Activated gamma-delta T cell treated with anti-CD3 and anti-CD28 coated beads, Interleukin-2, amount 50 U/mL, for 16 hours (primary cell): Measurements from ENCODE around the gene ZNF629.

Experiments used
- DNase-seq: peaks from one replicate; pipeline ENCODE4 v3.0.0-alpha.2; 2020; ENCODE audit warnings: low read depth

Gene ZNF629

GRCh38 chr16:30786115-30786935, 680 bp downstream of the ZNF629 start:
- DNase-seq, result no peak

DNA sequence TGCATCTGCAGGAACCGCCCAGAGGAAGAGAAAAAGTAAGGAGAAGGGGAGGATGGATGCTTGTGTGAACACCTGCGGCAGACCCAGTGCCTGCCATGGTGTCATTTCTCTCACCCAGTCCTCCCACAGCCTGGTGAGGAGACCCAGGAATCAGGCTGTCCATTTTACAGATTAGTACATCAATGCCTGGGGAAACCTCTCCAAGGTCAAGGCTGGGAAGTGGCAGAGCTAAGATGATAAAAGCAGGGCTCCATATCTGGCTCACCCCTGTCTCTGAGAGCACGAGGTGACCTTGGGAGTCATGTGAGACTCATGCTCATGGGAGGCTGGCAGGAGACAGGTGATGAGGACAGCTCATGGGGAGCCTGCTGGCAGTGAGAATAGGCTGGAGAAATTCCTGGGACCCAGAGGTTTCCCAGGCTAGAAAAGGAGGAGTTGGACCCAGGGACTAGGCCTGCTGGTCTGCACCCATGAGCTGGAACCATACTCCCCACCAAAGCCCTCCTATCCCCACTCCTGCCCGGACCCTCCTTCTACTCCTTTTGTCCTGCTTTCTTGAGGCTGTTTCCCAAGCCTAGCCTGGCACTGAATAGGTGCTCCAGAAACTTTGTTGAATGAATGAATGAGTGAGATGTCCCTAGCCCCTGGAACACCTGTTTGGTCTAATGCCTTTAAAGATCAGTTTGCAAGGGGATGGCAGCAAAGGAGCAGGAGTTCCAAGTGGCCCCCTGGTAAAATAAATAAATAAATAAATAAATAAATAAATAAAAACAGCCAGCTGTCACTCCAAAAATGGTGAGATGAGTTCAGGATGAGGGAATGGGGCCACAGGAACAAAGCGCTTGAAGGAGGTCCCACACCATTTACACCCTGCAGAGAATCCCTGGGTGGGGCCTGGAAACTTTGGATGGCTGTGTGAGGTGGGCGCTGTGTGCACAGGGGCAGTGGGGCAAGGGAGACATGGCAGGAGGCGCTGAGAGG, 1.6 kb downstream of the ZNF629 start:
- DNase-seq, result no peak

- no peak for DNase-seq
Measured at GRCh38 chr16:30784215-30784614, 2.8 kb downstream of the ZNF629 start.

DNA sequence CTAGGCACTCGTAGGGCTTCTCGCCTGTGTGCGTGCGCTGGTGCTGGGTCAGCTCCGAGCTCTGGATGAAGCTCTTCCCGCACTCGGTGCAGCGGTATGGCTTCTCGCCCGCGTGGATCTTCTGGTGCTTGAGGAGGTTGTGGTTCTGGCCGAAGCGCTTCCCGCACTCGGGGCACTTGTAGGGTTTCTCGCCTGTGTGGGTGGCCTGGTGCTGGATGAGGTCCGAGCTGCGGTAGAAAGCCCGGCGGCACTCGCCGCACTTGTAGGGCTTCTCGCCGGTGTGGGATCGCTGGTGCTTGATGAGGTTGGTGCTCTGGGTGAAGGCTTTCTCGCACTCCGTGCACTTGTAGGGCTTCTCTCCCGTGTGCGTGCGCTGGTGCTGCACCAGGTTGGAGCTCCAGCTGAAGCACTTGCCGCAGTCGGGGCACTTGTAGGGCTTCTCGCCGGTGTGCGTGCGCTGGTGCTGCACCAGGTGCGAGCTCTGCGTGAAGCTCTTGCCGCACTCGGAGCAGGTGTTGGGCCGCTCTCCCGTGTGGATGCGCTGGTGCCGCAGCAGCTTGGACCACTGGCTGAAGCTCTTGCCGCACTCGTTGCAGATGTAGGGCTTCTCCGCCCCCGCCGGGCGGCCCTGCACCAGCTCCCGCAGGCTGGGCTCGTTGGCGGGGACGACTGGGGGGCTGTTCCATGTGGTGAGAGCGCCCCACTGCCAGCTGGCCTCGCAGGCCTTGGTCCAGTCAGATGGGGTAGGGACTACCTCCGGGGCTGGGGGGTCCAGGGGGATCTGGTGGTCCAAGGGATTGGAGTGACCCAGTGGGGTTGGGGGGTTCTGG, 3.5 kb downstream of the ZNF629 start:
- DNase-seq, result no peak

- no peak for DNase-seq
Measured at GRCh38 chr16:30782486-30783279, 4.3 kb downstream of the ZNF629 start.

GRCh38 chr16:30780549-30780948, 6.5 kb downstream of the ZNF629 start:
- DNase-seq, result no peak

DNA sequence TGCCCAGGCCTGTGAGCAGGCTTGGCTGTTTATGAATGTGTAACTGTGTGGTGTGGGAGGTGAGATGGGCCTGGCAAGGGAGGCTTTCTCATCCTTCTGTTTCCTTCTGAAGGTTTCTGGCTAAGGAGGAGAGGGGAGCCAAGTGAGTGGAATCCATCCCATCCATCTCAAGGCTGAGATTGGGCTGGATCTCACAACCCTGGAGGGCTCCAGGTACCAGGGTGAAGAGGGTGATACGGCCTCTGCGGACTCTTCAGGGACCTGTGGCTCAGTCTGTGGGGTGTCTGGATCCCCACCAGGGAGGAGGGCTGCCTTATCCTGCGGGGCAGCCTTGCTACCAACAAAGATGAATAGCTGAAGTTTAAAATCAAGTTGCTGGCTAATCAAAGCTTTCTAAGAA, 7.0 kb downstream of the ZNF629 start:
- no peak for DNase-seq

GRCh38 chr16:30779596-30779995, 7.4 kb downstream of the ZNF629 start:
- no peak for DNase-seq

GRCh38 chr16:30778549-30779244, 8.3 kb downstream of the ZNF629 start:
- DNase-seq, result no peak

DNA sequence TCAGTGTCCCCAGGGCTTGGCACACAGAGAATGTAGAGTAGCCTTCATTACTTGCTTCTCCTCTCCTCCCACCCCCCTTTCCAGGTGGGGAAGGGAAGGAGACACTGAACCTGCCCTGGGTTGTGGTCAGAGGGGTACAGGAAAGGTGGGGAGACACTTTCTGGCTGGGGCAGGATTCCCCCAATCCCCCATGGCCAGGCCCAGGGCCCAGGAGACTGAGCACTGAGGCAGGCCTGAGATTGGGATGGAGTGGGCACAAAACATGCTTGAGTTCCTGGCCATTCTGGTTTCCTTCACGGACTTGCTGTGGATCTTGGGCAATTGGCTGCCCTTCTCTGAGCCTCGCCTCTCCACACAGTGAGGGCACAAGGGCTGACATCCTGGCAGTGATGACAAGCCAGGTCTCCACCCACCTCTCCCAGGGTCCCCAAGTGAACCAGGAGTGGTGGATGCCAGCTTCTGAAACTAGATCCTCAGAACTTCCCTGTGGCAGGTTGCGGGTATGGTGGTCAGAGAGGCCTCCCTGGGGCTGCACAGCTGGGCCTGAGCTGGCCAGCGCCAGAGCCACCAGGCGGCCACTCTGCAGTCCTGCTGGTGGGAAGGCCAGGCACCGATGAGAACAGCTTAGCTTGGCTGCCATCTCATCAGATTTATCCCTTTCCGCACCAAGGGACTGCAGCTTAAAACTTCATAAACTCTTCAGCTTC, 9.3 kb downstream of the ZNF629 start:
- no peak for DNase-seq

DNA sequence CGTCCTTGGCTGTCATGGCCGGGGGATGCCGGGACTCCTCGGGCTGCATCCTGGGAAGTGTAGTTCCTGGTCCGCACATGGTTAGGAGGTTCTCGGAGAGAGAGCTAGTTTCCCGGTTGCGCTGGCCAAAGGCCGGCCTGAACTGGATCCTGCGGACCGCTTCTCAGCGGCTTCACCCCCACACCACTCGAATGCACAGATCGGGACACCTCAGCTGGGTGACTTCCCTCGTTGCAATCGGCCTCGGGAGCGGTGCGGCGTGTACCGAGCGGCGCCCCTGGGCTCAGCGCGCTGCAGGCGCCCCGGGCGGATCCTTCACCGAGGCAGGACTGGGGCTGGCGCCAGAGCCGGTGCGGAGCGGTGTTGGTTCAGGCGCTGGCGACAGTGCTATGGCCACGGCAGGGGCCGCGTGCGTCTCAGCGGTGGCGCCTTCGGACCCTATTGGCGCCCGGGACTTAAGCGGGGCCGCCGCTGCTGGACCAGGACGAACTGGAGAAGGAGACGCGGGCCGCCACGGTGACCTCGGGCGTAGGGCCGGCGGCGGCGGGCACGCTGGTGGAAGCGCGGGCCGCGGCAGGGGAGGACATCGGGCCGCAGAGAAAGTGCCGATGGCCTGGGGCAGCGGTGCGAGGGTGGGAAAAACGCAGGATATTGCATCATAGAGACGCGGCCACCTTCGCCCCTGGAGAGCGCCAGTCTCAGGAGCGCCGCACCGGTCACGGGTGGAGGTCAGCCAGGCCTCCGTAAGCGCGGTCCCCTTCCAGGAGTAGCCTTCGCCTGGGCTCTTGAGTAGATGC, 11.4 kb downstream of the ZNF629 start:
- no peak for DNase-seq

DNA sequence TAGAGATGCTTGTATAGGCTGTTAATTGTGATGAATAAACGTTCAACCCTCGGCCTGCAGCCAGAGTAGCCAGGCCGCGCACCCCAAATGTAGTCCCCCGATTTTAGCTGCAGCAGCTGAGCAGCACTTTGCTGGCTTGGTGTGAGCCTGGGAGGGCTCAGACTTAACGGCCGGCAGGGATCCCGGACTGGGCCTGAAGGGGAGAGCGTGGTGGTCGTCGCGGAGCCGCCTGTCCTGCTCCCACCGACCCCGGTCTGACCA, 11.9 kb downstream of the ZNF629 start:
- no peak for DNase-seq

GRCh38 chr16:30774367-30775130, 12.5 kb downstream of the ZNF629 start:
- no peak for DNase-seq

- DNase-seq, result no peak
Measured at GRCh38 chr16:30773826-30774225, 13.2 kb downstream of the ZNF629 start.

GRCh38 chr16:30771726-30772125, 15.3 kb downstream of the ZNF629 start:
- no peak for DNase-seq

DNA sequence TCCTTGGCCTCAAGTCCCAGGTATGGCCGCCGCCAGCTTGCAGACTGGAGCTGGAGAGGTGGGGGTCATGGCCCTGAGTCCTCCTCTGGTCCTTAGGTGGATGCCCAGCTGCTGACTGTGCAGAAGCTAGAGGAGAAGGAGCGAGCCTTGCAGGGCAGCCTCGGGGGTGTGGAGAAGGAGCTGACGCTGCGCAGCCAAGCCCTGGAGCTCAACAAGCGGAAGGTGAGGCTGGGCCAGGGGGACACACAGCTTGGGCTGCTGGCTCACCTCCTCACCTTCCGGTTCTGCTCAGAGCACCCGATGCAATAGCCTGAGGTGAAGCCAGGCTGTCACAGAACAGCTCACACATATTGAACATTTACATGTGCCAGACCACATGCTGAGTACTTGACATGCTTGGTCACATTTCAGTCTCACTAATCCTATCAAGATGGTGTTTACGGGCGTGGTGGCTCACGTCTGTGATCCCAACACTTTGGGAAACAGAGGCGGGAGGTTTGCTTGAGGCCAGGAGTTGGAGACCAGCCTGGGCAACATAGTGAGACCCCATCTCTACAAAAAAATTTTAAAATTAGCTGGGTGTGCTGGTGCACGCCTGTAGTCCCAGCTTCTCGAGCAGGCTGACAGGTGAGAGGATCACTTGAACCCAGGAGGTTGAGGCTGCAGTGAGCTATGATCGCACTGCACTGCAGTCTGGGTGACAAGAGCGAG, 17.5 kb downstream of the ZNF629 start:
- DNase-seq, result no peak

DNA sequence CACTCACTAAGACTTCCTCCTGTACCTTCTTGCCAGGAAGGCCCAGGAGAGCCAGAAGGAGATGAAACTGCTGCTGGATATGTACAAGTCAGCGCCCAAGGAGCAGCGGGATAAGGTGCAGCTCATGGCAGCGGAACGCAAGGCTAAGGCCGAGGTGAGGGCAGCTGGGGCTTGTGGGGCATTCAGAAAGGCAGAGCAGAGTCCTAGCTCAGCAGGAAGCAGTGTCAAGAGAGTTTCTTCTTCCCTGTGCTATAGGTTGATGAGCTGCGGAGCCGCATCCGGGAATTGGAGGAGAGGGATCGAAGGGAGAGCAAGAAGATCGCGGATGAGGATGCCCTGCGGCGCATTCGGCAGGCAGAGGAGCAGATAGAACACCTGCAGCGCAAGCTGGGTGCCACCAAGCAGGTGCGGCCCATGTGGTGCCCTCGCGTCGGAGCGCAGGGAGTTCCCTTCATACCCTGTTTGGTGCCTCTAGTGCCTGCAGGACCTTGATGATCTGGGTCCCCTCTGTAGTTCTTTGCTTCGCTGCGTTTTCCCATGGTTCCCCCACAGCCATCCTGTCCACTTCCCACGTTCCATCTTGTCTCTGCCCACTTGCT, 18.3 kb downstream of the ZNF629 start:
- DNase-seq, result no peak
